Spinal cord (tissue), 10 donors: ENCODE data around the gene ZBTB7B. TPM values are rescaled to one million over a fixed set of nuclear protein-coding genes. Genes with fewer than 3 reads are reported as not detected.

ENCODE experiments used
- DNase-seq, 6 donors: peaks; one replicate each; pipeline versions ENCODE4 v3.0.0 to v3.0.0-alpha.2; 2013 to 2015; ENCODE audit warnings: low spot score in 6 of 6, low read depth in 4 of 6
- H3K27ac ChIP-seq: one replicate; pipeline ENCODE4 v1.5.1; 2013; ENCODE audit warnings: low read depth, low read length, control low read depth
- H3K27me3 ChIP-seq: one replicate; pipeline ENCODE4 v1.6.1; 2013; ENCODE audit warnings: low read length; ENCODE audit not compliant: control insufficient read depth, insufficient read depth
- H3K36me3 ChIP-seq: one replicate; pipeline ENCODE4 v1.6.1; 2013; ENCODE audit warnings: low read length; ENCODE audit not compliant: control insufficient read depth, insufficient read depth
- H3K4me1 ChIP-seq: one replicate; pipeline ENCODE4 v1.6.1; 2013; ENCODE audit warnings: low read length; ENCODE audit not compliant: control insufficient read depth, insufficient read depth
- H3K4me3 ChIP-seq: one replicate; pipeline ENCODE4 v1.5.1; 2013; ENCODE audit warnings: low read depth, low read length, control low read depth
- H3K9me3 ChIP-seq: one replicate; pipeline ENCODE4 v1.6.1; 2013; ENCODE audit warnings: low read length; ENCODE audit not compliant: control insufficient read depth, insufficient read depth
- WGBS: methylation state at CpG from one replicate; pipeline ENCODE4 v1.1.5; 2013; ENCODE audit warnings: missing lambda C conversion rate; ENCODE audit not compliant: insufficient coverage; 5-methylcytosine and 5-hydroxymethylcytosine counted together
- polyA plus RNA-seq, 2 donors: library from polyadenylated mRNA; unstranded; fragments of 120-200 nt; gene quantifications; one replicate each; pipeline ENCODE4 v1.2.1, GENCODE V29; 2013; ENCODE audit not compliant: insufficient read length in 2 of 2
- total RNA-seq, 2 donors: library from RNA; depleted of rRNA in 1 of 2; stranded (reverse); fragments of 120-200 nt in 1 of 2; fragments of >200 nt in 1 of 2; gene quantifications; one replicate each; pipeline versions ENCODE4 v1.2.3 to v1.2.4, GENCODE V29; 2013 to 2014
- donor health status: healthy.

Gene ZBTB7B
- total and polyA plus RNA-seq, 4 donors = 7.3 to 10.7 (median 8.9) TPM

DNA sequence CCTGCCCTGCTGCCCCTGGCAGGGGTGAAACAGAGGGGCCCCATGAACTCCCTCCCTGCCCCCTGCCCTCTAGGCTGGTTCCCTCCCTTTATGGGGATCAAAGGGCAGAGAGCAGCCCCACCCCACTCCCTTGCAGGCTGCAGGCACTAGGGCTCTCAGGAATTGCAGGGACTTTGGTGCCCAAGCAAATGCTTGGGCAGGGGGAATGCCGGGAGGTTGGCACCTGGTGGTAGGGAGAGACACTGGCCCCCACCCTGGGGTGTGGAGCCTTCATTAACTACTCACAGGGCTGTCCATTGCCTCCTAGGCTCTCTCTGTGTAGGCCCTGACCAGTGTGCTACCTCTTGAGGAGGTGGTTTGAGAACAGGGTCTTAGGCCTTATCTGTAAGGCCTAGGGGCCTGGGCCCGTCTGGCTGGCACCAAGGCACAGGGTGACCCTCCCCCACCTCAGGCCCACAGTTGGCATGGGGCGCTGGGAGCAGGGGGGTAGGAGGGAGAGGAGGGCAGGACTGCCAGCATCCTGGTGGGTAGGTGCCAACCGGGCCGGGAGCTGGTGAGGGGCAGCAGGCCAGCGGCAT, 4.7 kb downstream of the ZBTB7B start:
- peaks cover 85% of the 10 kb centered on the region for H3K4me1 ChIP-seq
- DNase-seq = peak in 2 of 6 donors; percentile 16 to 76
- H3K27me3 ChIP-seq = peaks cover 4% of the 10 kb centered on the region
- H3K36me3 ChIP-seq = peaks cover 19% of the 10 kb centered on the region
- 35% methylated on average over 5 of the region's 6 CpGs for WGBS
- no peaks in the 10 kb centered on the region for H3K9me3 ChIP-seq
- no peak overlapping the region for H3K27ac ChIP-seq
- H3K4me3 ChIP-seq = no peak overlapping the region

GRCh38 chr1:155008015-155008941, 5.7 kb downstream of the ZBTB7B start:
- Histone ChIP-seq H3K27me3 (no peaks in the 10 kb centered on the region), H3K4me3 (no peak overlapping the region), H3K4me1 (peaks cover 80% of the 10 kb centered on the region), H3K9me3 (no peaks in the 10 kb centered on the region), H3K36me3 (peaks cover 19% of the 10 kb centered on the region), H3K27ac (no peak overlapping the region)
- 66% methylated on average over 9 of the region's 16 CpGs for WGBS
- DNase-seq = no peak

GRCh38 chr1:155009221-155009711, 6.7 kb downstream of the ZBTB7B start:
- Histone ChIP-seq H3K36me3 (peaks cover 19% of the 10 kb centered on the region), H3K27me3 (no peaks in the 10 kb centered on the region), H3K4me1 (peaks cover 70% of the 10 kb centered on the region), H3K9me3 (no peaks in the 10 kb centered on the region), H3K27ac (no peak overlapping the region), H3K4me3 (no peak overlapping the region)
- WGBS = 75% methylated on average over 9 of the region's 12 CpGs
- no peak for DNase-seq

DNA sequence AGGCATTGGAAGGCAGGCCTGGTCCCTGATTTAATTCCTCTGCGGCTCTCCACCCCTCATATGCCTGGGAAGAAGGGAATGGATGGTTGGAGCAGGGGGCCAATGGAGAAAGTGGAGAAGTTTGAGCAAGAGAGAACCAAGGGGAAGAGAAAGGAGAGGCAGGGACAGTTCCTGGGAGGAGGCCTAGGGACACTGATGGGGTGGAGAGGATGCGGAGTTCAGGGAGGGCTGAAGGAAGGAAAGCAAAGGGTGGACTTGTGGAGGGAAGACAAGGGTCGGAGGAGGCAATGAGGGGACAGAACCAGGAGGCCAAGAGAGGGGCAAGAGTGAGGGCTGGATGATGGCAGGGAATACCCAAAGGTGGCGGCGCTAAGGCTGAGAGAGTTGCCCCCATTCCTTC, 7.1 kb downstream of the ZBTB7B start:
- Histone ChIP-seq H3K36me3 (peaks cover 22% of the 10 kb centered on the region), H3K4me1 (peaks cover 66% of the 10 kb centered on the region), H3K27ac (no peak overlapping the region), H3K4me3 (no peak overlapping the region), H3K27me3 (no peaks in the 10 kb centered on the region), H3K9me3 (no peaks in the 10 kb centered on the region)
- WGBS = 93% methylated on average over 3 of the region's 5 CpGs
- DNase-seq = no peak

DNA sequence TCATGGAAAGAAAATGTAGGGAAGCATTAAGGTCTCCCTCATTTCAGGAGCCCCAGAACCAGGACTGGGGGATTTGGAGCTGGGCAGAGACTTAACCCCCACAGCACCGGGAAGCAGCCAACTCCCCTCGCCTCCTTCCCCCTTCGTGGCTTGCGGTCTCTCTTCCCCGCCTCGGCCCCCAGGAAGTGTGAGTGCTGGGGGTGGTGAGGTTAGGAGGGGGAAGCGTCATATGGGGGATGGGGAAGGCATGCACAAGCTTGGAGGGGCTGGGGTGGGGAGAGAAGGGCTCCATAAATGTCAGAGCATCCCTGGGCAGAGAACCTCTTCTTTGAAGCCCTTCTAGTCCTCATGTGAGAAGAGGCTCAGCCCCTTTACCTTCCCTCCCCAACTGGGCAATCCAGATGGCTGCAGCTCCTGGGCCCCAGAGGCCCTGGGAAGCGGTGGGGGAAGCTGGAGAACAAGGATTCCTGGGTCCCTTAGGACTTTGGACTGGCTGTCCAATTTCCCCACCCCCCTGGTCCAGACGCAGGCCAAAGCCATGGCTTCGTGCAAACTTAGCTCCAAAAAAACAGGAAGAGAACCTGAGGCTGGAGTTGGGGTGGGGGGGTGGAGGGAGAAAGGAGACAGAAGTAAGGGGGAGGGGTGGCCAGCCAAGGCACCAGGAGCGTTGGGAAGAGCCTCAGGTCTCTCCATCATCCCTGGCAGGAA, 7.8 kb downstream of the ZBTB7B start:
- no peak for DNase-seq
- H3K36me3 ChIP-seq = peaks cover 29% of the 10 kb centered on the region
- no peak overlapping the region for H3K27ac ChIP-seq
- no CpG with 5 or more reads among the region's 11 CpGs for WGBS
- no peak overlapping the region for H3K4me3 ChIP-seq
- peaks cover 59% of the 10 kb centered on the region for H3K4me1 ChIP-seq
- H3K27me3 ChIP-seq = no peaks in the 10 kb centered on the region
- no peaks in the 10 kb centered on the region for H3K9me3 ChIP-seq

DNA sequence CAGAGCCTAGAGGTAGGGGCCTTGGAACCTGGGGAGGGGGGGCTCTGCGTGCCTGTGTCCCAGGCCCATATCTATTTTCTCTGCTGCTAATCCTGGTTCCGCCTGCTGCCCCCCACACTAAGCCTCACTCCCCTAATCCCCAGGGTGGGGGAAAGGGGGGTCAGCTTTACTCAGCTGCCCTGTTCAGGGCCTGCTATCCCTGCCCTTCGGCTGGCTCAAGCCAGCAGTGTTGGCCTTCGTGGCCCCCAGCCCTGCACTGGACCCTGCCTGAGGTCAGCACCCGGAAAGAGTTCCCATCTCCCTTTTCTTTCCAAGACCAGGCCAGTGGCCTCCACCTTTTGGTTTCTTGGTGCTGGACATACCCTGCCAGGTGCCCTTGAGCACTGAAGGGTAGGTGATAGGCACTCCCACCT, 8.4 kb downstream of the ZBTB7B start:
- WGBS = 80% methylated on average over 2 of the region's 5 CpGs
- Histone ChIP-seq H3K27ac (no peak overlapping the region), H3K4me1 (peaks cover 53% of the 10 kb centered on the region), H3K36me3 (peaks cover 35% of the 10 kb centered on the region), H3K27me3 (no peaks in the 10 kb centered on the region), H3K4me3 (no peak overlapping the region), H3K9me3 (no peaks in the 10 kb centered on the region)
- DNase-seq = no peak

GRCh38 chr1:155011437-155012025, 8.9 kb downstream of the ZBTB7B start:
- no peak overlapping the region for H3K4me3 ChIP-seq
- peaks cover 40% of the 10 kb centered on the region for H3K36me3 ChIP-seq
- no peaks in the 10 kb centered on the region for H3K27me3 ChIP-seq
- 83% methylated on average over 1 of the region's 6 CpGs for WGBS
- H3K4me1 ChIP-seq = peaks cover 49% of the 10 kb centered on the region
- no peak overlapping the region for H3K27ac ChIP-seq
- DNase-seq = no peak
- H3K9me3 ChIP-seq = no peaks in the 10 kb centered on the region

GRCh38 chr1:155012026-155012546, 9.5 kb downstream of the ZBTB7B start:
- Histone ChIP-seq H3K27me3 (no peaks in the 10 kb centered on the region), H3K9me3 (no peaks in the 10 kb centered on the region), H3K4me1 (peaks cover 50% of the 10 kb centered on the region), H3K36me3 (peaks cover 41% of the 10 kb centered on the region), H3K27ac (no peak overlapping the region), H3K4me3 (no peak overlapping the region)
- peak in 3 of 6 donors; percentile 23 to 84 (median 79) for DNase-seq
- WGBS = 6% methylated on average over 3 of the region's 9 CpGs
